NCI-H774 (cell line): Measurements from ENCODE around the gene FAM221B.

ENCODE experiments used
- DNase-seq: peaks from one replicate; lab custom pipeline; 2025; lab: John Stamatoyannopoulos, UW

FAM221B gene, protein sequence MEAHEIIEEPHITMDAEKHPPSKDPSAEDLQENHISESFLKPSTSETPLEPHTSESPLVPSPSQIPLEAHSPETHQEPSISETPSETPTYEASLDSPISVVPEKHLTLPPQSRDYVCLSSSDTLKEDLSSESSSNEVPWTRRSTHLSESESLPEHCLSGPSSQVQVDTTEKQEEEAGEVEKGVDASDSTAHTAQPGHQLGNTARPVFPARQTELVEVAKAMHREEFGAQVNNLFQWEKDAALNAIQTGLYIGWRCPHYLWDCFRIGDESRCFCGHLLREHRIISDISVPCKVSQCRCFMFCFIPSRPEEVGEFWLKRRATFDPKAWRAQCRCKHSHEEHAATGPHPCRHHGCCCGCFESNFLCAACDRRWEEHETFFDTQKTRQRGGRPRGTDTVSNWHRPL

DNA sequence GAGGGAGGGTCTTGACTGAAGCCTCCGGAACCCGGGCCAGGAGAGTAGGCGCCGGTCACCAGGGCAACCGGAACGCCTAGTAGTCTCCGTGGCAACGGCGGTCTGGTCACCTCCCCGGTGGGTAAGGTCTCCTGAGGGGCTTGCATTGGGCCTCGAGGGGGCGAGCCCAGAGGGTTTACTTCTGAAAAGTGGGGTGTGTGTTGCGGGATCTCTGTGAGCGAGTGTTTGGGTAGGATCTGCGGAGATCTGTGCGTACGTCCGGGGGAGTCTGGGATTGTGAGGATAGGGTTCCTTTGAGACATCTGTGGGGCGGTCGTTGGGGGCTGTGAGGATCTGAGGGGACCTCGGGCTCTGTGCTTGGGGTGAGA, at the start of gene FAM221B:
FAM221B (minus strand) TSS at position 17 of the 368 bp plus-strand sequence. CDS start 2,571 bp downstream, outside the sequence.
- no peak for DNase-seq

DNA sequence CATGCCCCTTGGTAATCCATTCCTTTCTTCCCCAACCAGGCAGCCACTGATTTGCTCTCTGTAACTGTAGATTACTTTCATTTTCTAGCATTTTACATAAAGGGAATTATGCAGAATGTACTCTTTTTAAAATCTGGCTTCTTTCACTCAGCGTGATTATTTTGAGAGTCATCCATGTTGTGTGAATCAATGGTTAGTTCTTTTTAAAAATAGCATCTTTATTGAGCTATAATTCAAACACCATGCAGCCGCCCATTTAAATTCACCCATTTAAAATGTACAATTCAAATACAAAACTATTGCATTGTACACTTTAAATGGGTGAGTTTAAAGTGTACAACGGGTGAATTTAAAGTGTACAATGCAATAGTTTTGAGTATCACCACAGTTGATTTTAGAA, 44.0 kb upstream of the FAM221B start:
- DNase-seq, result no peak

DNA sequence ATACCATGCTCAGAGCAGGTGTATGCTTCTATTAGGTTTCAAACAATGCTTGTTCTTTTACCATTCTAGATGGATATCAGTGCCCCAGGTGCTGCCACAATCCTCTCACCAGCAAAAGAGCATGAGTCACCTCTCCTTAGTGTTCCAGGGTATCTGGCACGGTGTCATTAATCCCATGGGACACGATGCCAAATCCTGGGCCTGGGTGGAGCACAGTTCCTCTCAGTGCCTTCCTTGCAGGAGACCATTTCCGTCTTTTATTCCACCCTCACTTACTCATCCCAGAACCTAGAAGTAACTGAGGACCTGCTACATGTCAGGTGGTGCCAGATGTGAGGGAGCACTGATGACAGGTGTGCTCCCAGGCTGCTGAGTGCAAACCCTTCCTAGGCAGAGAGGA, 43.0 kb upstream of the FAM221B start:
- DNase-seq, result no peak

GRCh38 chr9:35870351-35870923, 41.9 kb upstream of the FAM221B start, which contains the start of gene OR13J1:
Gene OR13J1 (minus strand): TSS chr9:35870401. CDS start chr9:35870401, 0 bp downstream.
- no peak for DNase-seq

- DNase-seq, result no peak
Measured at GRCh38 chr9:35869621-35870216, 41.2 kb upstream of the FAM221B start.

DNA sequence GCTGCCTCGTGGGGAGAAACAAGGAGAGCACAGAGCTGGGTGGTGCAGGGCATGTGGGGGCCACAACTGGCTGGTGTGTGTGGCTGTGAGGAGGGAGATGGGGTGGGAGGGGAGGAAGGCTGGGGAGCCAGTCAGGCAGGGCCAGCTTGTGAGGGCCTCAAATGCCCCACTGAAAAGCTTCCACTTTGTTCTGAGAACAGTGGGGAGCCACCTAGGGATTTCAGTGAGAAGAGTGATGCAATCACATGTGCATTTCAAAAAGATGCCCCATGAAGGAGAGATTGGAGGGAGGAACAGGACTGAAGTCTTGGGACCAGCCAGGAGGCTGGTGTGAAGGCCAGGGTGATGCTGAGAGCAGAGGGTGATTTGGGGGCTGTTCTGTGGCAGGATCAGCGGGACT, 40.4 kb upstream of the FAM221B start:
- no peak for DNase-seq

DNA sequence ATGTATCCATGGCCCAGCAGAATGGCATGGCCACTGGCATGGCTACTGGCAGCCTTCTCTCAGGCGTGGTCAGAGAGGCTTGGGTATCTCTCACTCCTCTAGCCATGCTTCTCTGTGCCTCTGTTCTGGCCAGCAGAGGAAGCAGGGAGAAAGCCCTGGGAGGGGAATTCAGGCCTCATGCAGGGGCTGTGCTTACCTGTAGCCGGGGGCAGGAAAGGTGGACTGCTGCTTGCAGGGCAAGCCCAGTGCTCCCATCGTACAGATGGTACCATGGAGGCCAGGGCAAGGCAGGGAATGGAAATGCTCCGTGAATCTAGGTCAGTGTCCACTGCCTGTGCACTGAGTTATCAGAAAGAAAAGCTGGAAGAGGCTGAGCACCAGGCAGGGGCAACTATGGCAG, 39.0 kb upstream of the FAM221B start:
- no peak for DNase-seq

- DNase-seq, result no peak
Measured at GRCh38 chr9:35864695-35865255, 36.2 kb upstream of the FAM221B start.

DNA sequence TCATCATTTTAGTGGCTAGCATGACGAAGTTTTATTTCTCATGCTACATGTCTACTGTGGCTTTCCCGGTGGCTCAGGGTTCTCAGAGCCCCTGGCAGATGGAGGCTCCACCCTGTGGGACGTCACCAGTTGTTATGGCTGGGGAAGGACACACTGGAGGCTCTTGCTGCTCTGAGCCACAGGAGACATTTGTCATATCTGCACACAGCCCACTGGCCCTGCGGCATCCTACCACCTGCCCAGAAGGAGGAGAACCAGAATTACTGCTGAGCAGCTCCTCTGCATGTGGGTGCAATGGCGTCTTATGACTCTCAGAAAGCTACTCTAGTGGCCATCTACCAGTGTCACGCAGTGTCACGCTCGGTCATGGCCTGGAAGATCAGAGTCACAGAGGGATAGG, 35.1 kb upstream of the FAM221B start:
- DNase-seq, result no peak

- no peak for DNase-seq
Measured at GRCh38 chr9:35862328-35862727, 33.8 kb upstream of the FAM221B start.

DNA sequence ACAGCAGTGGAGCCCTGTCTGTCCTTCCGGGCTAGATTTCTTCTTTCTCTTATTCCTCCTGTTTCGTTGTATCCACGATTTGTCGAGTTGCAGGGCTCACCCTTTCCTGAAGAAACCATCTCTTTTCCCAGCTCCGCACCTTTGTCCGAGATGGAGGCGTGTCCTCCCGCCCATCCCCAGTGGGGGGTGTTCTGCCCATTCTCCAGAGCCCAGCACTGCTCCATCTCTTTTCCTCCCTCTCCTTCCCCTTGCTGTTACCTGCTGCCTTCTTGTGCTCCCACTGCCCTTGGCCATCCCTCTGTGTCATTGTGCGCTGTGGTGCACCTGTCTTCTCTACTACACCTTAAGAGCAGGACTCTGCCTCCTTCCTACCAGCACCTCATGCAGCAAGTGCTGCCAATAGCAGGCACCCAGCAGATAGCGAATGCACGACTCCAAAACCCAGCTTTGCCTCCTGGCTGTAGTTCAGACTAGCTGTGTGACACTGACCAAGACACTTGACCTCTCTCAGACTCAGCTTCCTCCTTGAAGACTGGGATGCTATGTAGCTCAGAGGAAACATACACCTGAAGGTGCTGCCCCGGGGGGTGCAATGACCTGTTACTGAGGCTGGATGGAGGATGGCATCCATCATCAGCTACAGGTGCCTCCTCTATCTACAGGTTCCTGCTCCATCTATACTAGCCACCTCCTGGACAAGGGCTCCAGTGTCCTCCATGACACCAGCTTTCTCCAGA, 32.8 kb upstream of the FAM221B start:
- DNase-seq, result no peak

GRCh38 chr9:35859990-35860339, 31.4 kb upstream of the FAM221B start:
- no peak for DNase-seq

DNA sequence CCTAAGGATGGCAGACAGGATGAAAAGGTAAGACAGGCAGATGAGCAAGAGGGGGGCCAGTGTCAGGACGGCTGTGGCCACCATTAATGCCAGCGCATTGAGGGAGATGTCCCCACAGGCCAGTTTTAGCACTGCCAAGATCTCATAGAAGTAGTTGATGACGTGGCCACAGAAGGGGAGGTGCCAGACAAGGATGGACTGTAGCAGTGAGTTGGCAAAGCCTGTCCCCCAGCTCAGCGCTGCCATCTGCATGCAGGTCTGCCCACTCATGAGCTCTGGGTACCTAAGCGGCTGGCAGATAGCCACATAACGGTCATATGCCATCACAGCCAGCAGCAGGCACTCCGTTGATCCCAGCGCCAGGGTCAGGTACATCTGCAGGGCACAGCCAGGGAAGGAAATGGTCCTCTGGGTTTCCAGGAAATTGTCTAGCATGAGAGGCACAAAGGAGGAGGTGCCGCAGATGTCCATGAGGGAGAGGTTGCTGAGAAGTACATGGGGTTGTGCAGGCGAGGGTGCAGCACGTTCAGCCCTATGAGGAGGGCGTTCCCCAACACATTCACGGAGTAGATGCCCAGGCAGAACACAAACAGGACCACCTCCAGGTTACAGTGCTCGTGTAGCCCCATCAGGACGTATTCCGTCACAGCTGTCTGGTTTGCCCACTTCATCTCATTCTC, 30.9 kb upstream of the FAM221B start:
- no peak for DNase-seq

DNA sequence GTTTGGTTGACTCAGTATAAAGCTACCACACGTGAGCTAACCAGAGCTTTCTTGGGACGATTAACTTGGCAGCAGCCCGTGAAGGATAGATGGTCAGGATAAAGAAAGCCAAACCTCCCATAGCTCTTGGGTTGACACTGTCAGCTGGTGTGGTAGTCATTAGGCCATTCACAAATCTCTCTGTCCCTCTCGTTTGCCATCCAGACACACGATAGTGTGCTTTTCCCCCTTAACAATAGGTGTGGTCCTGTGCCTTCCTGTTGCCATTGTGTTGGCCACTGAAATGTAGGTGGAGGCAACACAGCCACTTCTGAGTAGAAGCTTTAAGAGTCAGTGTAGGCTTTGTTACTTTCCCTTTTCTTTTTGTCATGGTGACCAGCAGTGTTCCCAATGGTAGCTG, 29.9 kb upstream of the FAM221B start:
- DNase-seq, result no peak

- DNase-seq, result no peak
Measured at GRCh38 chr9:35856882-35857281, 28.4 kb upstream of the FAM221B start.

DNA sequence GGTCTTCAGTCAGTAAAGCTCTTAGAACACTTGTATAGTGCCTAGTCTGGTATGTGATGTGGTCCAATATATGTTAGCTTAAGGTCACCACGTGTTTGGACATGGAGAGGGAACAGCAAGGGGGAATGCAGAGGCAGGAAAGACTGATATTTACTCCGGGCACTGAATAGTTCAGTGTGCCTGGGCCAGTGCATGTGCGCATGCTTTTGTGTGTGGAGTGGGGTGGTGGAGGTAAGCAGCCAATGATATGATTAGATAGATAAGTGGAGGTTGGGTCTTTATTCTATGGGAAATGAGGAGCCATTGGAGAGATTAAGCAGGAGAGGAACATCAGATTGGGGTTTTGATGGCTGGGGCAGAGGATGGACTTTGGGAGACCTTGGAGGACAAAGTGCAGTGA, 27.7 kb upstream of the FAM221B start:
- DNase-seq, result no peak

- DNase-seq, result no peak
Measured at GRCh38 chr9:35854091-35854762, 25.7 kb upstream of the FAM221B start.

DNA sequence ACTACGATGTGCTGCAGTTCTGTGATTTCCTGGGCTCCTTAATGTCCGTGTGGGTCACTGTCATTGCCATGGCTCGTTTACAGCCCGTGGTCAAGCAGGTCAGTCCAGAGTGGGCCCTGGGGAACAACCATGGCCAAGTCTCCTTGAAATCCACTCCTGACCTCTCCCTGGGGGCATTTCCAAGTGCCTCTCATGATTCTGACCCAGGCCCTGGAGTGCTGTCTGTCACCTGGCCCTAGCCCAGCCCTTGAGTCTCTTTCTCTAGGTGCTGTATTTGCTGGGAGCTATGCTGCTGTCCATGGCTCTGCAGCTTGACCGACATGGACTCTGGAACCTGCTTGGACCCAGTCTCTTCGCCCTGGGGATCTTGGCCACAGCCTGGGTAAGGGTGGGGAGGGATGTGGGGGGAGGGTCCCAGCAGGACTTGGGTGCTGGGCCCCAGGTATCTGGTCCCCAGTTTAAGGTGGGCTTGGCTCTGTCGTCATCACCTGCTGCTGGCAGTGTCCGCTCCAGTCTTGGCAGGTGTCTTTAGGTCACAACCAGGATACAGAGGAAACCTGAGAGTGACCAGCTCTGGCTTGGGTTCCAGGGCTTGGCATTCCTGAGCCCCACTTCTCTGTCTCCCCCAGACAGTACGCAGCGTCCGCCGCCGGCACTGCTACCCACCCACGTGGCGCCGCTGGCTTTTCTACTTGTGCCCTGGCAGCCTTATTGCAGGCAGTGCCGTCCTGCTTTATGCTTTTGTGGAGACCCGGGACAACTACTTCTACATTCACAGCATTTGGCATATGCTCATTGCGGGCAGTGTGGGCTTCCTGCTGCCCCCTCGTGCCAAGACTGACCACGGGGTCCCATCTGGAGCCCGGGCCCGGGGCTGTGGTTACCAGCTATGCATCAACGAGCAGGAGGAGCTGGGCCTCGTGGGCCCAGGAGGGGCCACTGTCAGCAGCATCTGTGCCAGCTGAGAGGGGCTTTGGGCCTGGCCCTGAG, 24.6 kb upstream of the FAM221B start:
- no peak for DNase-seq

DNA sequence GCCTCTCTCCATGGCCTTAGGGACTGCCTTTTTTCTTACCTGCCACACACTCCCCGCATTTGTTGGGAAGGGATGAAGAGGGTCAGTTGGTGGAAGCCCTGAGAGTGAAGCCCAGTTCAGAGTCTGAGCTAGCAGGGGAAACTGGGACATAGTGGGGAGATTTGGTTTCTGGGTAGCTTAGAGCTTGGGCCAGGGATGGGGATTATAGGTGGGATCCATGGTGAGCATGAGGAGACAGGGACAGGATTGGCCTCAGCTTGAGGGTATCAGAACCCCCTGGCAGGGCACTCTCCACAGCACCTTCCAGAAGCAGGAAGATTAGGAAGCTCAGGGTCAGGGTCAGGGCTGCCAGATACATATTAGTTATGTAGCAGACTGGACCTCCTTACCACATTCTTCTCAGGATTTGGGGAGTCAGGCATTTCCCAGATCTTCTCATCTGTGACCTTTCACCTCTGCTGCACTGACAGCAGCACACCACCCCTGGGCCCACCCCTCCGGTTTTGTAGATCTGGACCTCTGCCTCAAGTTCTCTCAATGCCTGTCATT, 23.8 kb upstream of the FAM221B start:
- no peak for DNase-seq
